AG08396 (cell line): Measurements from ENCODE around the gene RFWD3.
A peak's percentile ranks its signal among the peaks of the same experiment; 100 is the strongest.
"Not testable (repeated sequence)": the region's sequence is repeated elsewhere in the genome, so short reads cannot be mapped to it uniquely, and the experiment has no call there.

ENCODE experiments used
- DNase-seq: peaks from one replicate; pipeline ENCODE4 v3.0.0; 2012; ENCODE audit warnings: low spot score, mixed read lengths

The RFWD3 gene, protein sequence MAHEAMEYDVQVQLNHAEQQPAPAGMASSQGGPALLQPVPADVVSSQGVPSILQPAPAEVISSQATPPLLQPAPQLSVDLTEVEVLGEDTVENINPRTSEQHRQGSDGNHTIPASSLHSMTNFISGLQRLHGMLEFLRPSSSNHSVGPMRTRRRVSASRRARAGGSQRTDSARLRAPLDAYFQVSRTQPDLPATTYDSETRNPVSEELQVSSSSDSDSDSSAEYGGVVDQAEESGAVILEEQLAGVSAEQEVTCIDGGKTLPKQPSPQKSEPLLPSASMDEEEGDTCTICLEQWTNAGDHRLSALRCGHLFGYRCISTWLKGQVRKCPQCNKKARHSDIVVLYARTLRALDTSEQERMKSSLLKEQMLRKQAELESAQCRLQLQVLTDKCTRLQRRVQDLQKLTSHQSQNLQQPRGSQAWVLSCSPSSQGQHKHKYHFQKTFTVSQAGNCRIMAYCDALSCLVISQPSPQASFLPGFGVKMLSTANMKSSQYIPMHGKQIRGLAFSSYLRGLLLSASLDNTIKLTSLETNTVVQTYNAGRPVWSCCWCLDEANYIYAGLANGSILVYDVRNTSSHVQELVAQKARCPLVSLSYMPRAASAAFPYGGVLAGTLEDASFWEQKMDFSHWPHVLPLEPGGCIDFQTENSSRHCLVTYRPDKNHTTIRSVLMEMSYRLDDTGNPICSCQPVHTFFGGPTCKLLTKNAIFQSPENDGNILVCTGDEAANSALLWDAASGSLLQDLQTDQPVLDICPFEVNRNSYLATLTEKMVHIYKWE

DNA sequence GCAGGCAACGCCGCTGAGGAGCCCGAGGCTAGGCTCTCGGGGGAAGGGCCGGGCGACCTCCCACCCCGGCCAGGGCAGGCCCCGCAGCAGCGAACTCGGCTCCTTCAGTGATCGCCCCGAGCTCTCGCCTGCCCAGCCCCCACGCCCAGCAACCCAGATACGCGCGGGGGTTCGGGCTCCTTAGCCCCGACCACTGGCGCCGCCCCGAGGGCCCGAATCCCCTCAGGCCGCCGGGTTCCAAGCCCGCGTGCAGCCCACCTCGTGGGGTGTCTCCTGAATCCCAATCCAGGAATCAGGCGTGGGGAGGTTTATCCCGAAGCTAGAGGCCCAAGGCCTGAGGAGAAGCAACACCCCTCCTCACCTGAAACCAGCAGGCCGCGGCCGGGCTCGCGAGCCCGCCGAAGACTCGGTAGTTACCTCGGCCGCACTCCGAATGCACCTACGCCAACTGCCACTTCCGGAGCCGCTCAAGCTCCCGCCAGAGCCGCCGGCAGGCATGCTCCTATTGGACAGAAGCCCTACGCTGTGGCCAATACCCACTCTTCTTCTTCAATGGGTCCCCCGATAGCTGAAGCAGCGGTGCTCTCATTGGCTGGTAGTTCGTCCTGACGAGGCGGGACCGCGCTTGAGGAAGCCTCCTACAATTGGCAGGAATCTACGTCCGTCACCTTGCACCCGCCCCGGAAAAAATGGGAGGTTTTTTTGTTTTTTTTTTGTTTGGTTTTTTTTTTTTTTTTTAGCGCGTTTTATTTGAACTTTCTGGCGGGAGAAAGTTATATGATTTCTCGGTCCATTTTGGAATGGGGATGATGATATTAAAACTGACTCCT is at the start of gene RFWD3:
Gene RFWD3, minus strand, starts transcription at position 453 of the 830 bp plus-strand sequence. CDS start 5,428 bp downstream, outside the sequence.
- DNase-seq, result peak; percentile 99

GRCh38 chr16:74716355-74716754 is 49.7 kb upstream of the RFWD3 start:
- no peak for DNase-seq

GRCh38 chr16:74713876-74714275 is 47.2 kb upstream of the RFWD3 start:
- no peak for DNase-seq

DNA sequence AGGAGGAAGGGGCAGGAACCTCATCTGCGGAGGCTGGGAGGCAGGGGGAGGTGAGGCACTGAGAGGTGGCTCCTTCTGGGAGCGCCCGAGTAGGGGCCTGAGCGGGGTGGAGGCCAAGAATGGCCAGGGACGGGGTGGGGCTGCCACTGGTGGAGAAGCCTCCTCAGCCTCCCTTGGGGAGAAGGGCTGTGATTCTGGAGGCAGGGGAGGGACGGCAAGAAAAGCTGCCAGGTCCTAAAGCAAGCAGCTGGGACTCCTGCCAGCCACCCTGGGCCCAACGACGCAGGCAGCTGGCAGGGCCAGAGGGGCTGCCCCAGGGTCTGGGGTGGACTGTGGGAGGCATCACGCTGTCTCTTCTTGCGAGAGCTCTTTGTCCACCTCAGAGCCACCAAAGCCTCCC is 46.6 kb upstream of the RFWD3 start:
- DNase-seq, result no peak

DNA sequence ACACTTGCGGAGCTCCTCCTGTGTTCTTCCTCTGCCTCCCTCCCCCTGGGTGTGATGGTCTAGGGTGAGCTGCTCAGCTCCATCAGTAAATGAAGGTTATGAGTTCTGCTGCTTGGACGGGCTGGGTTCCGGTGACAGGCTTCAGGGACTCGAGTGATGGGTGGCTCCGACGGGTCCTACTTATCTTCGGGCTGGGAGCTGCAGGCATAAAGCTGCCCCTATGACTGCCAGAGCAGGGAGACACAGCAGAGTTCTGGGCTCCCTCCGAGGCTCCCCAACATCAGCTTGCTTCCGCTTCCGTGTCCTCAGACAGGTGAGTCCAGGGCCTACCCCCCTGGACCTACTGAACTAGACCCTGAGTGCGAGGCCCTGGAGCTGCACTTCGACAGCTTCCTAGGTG is 45.3 kb upstream of the RFWD3 start:
- DNase-seq, result no peak

- DNase-seq, result no peak
Measured at GRCh38 chr16:74710401-74710800, 43.7 kb upstream of the RFWD3 start.

DNA sequence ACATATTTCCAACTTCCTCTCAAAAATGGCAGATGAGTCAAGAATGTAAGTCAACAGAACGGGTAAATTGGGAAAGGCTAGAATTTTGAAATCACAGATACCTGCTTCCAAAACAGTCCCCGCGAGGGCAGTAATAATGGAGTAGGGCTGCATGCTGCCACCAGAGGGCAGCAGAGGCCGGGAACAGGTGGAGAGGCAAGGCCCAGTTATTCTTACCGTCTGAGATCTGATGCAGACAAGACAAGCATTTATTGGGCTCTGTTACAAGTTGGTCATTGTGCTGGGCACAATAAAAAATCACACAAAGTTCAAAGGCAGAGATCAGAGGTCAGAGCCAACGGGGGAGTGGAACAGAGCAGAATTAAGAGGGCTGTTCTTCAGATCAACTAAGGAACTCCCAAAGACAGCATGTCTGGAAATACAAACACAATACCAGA is 42.8 kb upstream of the RFWD3 start:
- DNase-seq, result peak; percentile 82

DNA sequence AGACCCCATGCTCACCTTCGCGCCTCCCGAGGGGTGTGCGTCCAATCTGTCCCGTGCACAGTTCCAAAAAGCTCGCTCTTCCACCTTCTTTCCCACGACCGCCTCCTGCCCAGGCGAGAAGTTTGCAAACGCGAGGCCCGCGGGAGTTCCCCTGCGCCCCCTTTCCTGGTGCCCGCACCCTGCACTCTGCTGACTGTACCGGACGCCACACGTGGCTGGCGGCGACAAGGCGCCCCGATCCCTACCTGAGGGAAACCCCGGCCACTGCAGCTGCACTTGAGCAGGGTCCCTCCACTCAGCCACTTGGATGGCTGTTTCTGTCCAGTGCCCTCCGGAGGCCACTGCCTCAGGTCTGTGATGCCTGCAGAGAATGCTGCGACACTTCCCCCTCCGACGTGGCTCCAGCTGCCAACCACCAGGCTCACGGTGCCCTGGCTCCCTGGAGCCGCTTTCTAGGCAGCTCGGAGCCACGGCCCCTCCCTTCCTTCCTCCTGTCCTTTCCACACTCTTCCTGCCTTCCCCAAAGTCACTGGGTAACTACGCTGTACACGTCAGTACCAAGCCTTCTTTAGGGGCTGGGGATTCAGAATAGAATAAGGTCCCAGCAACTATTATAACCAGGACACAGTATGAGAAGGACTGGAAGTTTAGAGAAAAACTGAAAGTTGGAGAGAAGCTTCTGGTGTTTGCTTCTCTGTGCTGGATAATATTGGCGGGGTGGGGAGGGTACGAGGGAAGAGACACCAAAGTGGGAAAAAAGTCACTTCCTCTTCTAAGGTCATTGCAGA is 34.0 kb upstream of the RFWD3 start, which contains the start of gene MLKL:
Gene MLKL, minus strand, starts transcription at position 425 of the 788 bp plus-strand sequence. CDS start 5,105 bp downstream, outside the sequence.
- peak; percentile 52 for DNase-seq

- DNase-seq, result peak; percentile 64
Measured at GRCh38 chr16:74700116-74700437, 33.4 kb upstream of the RFWD3 start.

DNA sequence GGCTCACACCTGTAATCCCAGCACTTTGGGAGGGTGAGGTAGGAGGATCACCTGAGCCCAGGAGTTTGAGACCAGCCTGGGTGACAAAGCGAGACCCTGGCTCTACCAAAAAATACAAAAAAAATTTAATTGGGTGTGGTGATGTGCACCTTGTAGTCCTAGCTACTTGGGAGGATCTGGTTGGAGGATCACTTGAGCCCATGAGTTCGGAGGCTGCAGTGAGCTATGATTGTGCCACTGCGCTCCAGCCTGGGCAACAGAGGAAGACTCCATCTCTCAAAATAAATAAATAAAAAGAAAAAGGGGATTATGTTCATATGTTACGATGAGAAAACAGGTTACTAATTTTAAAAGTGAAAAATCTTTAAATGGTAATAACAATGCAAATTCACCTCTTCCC is 33.0 kb upstream of the RFWD3 start:
- no peak for DNase-seq

DNA sequence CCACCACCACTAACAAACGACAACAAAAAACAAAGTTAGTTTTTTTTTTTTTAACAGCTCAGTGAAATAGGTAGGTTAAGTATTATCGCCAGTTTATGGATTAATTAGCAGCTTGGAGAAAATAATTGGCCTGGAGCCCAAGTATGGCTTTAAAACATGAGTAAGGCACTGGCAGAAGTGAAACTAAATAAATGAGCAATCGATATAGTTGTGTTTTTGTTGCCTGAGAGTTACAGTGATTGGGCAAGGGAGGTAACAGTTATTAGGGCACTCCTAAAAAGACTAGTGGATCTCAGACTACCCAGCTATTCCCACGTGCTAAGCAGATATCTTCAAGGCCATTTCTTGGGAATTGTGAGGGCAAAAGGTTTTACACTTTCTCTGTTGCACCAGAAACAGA is 31.5 kb upstream of the RFWD3 start:
- DNase-seq, result no peak

DNA sequence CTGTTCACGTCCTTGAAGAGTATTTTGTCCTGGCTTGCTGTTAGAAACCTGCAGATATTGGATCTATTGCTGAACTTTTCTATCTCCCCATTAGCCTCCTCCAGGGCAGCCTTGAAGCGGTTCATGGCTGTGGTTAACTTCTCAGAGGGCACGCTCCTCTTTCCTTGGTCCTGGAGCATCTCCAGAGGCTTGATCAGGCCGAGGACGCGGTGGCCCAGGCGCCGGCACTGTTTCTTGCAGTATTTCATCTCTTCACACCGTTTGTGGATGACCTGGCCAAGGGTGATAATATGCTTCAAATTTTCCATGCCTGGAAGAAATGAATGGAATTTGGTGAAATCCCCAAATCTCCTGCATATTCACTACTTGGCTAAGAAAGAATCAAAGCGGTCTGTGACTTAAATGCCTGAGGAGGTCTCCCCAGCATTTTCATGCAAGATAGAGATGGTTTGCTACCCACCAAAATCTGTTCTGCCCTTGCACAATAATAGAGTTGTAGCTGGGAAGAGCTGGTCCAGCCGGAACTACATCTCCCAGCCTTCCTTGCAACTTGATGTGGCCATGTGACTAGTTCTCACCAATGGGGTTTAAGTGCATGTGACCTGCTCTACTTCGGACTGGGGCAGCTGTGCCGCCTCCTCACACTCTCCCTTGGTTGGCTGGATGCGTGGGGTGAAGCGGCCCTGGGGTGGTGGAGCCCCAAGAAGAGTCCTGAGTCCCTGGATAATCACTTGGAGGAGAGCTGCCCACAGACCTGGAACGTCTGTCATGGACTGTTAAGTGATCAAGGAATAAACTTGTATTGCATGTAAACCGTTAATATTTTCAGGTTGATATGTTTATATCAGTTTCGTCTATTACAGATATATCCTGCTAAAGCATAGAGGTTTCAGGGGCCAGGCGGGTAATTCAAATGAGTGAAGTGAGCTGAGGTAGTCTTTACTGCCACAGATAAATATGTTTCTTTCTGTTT is 29.1 kb upstream of the RFWD3 start:
- peak; percentile 93 for DNase-seq

DNA sequence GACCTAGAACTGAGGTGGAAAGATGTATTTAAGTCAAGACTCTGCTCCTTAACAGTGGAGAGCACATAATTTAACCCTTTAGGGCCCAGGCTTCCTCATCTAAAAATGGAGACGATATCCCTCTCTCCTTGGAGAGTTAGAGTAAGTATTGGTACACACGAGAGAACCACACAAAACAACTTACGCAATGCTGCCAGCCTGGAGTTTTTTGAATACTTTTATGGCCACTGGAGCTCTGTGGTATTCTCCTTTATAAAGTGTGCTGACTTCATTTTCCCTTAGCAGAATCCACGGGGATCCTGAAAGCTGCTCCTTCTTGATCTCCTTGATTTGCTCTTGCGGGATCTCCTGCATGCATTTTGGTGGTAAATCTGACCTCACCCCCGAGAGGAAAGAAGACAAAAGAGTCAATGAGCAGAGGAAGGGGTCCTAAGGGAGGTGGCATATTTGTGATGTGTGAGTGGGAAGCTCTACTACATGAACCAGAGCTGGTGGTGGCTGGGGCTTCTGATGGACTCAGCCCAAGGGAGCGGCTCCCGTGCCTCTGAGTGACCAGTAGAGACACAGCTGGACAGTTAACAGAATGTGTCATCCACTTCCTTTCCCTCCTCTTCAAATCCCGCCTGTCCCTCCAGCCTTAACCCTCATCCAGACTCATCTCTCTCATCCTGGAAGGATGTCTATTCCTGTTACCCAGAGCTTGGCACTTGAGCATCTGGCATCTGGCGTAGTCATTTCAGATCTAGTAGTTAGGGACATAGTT is 24.6 kb upstream of the RFWD3 start:
- DNase-seq, result peak; percentile 28

GRCh38 chr16:74682556-74682955 is 15.9 kb upstream of the RFWD3 start:
- DNase-seq, result no peak

DNA sequence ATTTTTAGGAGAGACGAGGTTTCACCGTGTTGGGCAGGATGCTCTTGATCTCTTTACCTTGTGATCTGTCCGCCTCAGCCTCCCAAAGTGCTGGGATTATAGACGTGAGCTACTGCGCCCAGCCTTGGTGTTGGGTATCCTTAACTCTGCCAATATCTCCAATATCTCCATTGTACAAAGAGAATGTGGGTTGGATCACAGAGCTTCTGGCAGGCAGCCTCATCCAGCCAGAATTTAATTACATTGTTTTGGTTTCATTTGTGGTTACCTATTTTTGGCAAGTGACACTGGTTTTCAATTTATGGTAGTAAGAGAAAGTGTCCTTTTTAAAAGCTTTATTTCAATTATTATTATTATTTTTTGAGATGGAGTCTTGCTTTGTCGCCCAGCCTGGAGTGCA is 14.0 kb upstream of the RFWD3 start:
- no peak for DNase-seq

DNA sequence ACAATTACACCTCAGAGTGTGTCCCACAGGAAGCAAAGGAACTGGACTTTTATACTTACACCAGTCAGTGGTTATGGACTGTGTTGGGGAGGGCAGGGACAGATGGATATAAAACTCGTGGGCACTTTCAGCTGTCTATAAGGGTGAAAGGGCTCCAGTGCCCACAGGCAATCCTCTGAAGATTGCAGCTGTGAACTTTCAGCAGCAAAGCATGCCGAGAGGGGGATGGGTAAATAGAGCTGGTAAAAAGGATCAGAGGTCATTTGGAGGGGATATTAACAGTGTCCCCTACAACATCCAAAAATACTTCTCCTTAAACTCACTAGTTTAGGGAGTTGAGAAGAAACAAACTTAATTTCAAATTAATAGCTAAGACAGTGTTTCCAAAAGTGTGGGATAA is 13.3 kb upstream of the RFWD3 start:
- no peak for DNase-seq

DNA sequence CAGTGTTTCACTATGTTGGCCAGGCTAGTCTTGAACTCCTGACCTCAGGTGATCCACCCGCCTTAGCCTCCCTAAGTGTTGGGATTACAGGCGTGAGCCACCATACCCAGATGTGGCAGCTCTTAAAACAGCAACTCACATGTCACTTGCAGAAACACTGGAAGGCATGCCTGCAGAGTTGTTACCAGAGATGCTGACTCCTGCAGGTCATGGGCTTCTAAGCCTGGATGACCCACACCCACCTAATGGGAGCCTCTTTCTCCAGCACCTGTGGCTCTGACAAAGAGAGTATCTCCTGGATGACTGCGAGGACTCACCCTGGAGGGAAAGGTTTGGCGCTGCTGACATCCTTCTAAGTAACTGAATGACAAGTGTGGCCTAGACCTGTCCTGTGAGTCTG is 11.2 kb upstream of the RFWD3 start:
- DNase-seq, result no peak

DNA sequence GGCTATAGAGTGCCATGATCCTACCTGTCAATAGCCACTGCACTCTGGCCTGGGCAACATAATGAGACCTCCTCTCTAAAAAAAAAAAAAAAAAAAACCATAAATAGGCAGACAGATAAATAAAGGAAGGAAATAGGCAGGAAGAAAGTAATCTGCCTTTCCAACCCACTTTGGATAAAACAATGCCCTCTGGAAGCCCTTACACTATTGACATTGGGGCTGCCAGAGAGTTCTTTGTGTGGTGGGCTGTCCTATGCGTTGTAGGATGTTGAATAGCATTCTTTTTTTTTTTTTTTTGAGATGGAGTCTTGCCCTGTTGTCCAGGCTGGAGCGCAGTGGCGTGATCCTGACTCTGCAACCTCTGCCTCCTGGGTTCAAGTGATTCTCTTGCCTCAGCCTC is 7.2 kb upstream of the RFWD3 start:
- no peak for DNase-seq

GRCh38 chr16:74668877-74669276 is 2.2 kb upstream of the RFWD3 start:
- not testable (repeated sequence) for DNase-seq
